Activated B cell treated with CpG ODN at 0.5 μM for 24 hours (primary cell): Measurements from ENCODE around the gene TCF4. TPM values are rescaled to one million over a fixed set of nuclear protein-coding genes. Genes with fewer than 3 reads are reported as not detected.
A peak's percentile ranks its signal among the peaks of the same experiment; 100 is the strongest.

Source experiments
- ATAC-seq: fragments of 200-7000 bp; cut with Tn5 transposase; one replicate; pipeline ENCODE4 v1.10.0; 2021; ENCODE audit warnings: low read depth, mild to moderate bottlenecking, moderate library complexity
- CTCF ChIA-PET: fragments of 350-600 bp; sonication (Branson Sonifier 250); formaldehyde crosslinking; loops from one replicate; lab custom pipeline; 2021; ENCODE audit warnings: antibody characterized with exemption; lab: Charles Lee
- POLR2A ChIA-PET: fragments of 350-600 bp; sonication (Branson Sonifier 250); formaldehyde crosslinking; loops from one replicate; lab custom pipeline; 2021; ENCODE audit warnings: antibody characterized with exemption; lab: Charles Lee
- DNase-seq: peaks from one replicate; pipeline ENCODE4 v3.0.0; 2022
- H3K27ac Mint-ChIP-seq: one replicate; pipeline ENCODE4 v1.8.0; 2020; ENCODE audit warnings: mixed read lengths
- H3K27me3 Mint-ChIP-seq: one replicate; pipeline ENCODE4 v1.8.0; 2021; ENCODE audit warnings: mixed read lengths
- H3K36me3 Mint-ChIP-seq: one replicate; pipeline ENCODE4 v1.8.0; 2021; ENCODE audit warnings: low read depth, mixed read lengths
- H3K4me1 Mint-ChIP-seq: one replicate; pipeline ENCODE4 v1.8.0; 2021; ENCODE audit warnings: mixed read lengths
- H3K4me3 Mint-ChIP-seq: one replicate; pipeline ENCODE4 v1.8.0; 2020; ENCODE audit warnings: mild to moderate bottlenecking, mixed read lengths
- H3K9me3 Mint-ChIP-seq: one replicate; pipeline ENCODE4 v1.8.0; 2020; ENCODE audit warnings: mixed read lengths
- intact Hi-C: fragments of 100-400 bp; cut with micrococcal nuclease; formaldehyde crosslinking; loops from one replicate; pipeline ENCODE4 v1.15.1; 2024
- total RNA-seq: library from RNA; stranded (reverse); gene quantifications from 2 replicates; pipeline ENCODE4 v1.2.3, GENCODE V29; 2022
- TF ChIP-seq, protein P1 (sequence below): fragments of 200-600 bp; IDR thresholded peaks from one replicate; pipeline ENCODE4 v1.8.0; 2022; ENCODE audit warnings: antibody characterized with exemption, mild to moderate bottlenecking

Gene TCF4
- total RNA-seq, 1 donor from 2014 or later = 270 TPM

DNA sequence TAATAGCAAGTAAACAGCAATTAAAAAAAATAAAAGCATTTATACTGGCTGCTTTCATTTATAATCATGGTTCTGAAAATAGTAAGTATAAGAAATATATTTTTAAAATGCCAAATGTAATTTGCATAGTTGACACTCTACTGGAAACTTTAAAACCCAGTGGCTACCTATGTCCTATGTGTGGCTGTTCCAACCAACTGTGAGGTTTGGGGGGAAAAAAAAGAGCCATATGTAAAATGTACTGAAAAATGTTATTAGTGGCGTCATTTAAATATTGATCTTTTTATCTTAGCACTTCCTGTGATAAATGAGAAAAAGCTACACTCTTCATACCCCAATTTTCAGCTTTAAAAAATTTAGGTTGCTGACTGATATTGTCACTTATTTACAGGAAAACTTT, 270.7 kb downstream of the TCF4 start:
- TF ChIP-seq, protein P1, sequence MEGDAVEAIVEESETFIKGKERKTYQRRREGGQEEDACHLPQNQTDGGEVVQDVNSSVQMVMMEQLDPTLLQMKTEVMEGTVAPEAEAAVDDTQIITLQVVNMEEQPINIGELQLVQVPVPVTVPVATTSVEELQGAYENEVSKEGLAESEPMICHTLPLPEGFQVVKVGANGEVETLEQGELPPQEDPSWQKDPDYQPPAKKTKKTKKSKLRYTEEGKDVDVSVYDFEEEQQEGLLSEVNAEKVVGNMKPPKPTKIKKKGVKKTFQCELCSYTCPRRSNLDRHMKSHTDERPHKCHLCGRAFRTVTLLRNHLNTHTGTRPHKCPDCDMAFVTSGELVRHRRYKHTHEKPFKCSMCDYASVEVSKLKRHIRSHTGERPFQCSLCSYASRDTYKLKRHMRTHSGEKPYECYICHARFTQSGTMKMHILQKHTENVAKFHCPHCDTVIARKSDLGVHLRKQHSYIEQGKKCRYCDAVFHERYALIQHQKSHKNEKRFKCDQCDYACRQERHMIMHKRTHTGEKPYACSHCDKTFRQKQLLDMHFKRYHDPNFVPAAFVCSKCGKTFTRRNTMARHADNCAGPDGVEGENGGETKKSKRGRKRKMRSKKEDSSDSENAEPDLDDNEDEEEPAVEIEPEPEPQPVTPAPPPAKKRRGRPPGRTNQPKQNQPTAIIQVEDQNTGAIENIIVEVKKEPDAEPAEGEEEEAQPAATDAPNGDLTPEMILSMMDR = no peak
- CTCF ChIA-PET = interaction anchor here (1.3 to 1.8 kb wide), 4 partner anchors 9 to 99 kb away, joined by 4 to 9 read pairs (median 5); no protein-coding TSS in a partner anchor
- H3K4me3 Mint-ChIP-seq = peak overlapping the region; percentile 90
- POLR2A ChIA-PET = interaction anchor here (0.7 to 2.5 kb wide), 9 partner anchors 9 to 247 kb away, joined by 3 to 13 read pairs (median 6); no protein-coding TSS in a partner anchor
- intact Hi-C loops = no loop called here
- H3K9me3 Mint-ChIP-seq = no peaks in the 10 kb centered on the region
- ATAC-seq (no peak), DNase-seq (no peak)
- H3K27me3 Mint-ChIP-seq = no peaks in the 10 kb centered on the region
- peaks cover 45% of the 10 kb centered on the region for H3K36me3 Mint-ChIP-seq
- peak overlapping the region; percentile 92 for H3K27ac Mint-ChIP-seq
- peaks cover 72% of the 10 kb centered on the region for H3K4me1 Mint-ChIP-seq

DNA sequence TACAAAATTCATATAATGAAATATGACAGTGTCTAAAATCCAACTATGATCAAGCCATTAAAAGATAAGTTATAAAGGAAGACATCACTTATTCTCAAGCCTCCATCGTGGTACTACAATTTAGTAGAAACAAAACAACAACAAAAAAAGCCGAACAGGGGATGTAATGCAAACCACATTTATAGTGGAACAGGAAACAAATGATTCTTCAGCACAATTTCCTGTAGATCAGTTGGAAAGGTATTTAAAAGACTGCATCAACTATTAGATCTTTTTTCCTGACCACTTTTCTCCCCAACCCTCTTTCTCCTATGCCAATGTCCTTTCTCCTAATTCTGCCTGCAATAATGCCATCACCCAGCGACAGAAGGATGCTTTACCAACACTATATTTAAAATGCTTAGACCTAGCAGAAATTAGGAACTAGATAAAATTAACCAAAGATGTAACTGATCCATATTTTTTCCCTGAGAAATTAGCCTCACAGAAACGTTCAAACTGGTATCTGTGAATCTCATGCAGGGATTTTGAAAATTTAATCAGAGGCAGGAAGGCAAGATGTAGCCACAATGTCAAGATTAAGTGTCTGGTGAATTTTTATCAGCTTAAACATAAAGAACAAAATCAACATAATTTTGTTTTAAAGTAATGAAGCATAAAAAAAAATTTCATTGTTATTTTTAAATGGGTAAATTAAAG, 271.4 kb downstream of the TCF4 start:
- TF ChIP-seq, protein P1 = no peak
- H3K9me3 Mint-ChIP-seq = no peaks in the 10 kb centered on the region
- intact Hi-C loops = no loop called here
- peak overlapping the region; percentile 75 for H3K27ac Mint-ChIP-seq
- peaks cover 47% of the 10 kb centered on the region for H3K36me3 Mint-ChIP-seq
- ATAC-seq = no peak
- H3K4me3 Mint-ChIP-seq = peak overlapping the region; percentile 57
- CTCF ChIA-PET = interaction anchor here (1.3 to 1.8 kb wide), 2 partner anchors 8 to 82 kb away, joined by 4 to 9 read pairs; no protein-coding TSS in a partner anchor
- peaks cover 79% of the 10 kb centered on the region for H3K4me1 Mint-ChIP-seq
- no peaks in the 10 kb centered on the region for H3K27me3 Mint-ChIP-seq
- no peak for DNase-seq
- POLR2A ChIA-PET = interaction anchor here (1.1 to 2.5 kb wide), 6 partner anchors 8 to 246 kb away, joined by 3 to 13 read pairs (median 8); no protein-coding TSS in a partner anchor

DNA sequence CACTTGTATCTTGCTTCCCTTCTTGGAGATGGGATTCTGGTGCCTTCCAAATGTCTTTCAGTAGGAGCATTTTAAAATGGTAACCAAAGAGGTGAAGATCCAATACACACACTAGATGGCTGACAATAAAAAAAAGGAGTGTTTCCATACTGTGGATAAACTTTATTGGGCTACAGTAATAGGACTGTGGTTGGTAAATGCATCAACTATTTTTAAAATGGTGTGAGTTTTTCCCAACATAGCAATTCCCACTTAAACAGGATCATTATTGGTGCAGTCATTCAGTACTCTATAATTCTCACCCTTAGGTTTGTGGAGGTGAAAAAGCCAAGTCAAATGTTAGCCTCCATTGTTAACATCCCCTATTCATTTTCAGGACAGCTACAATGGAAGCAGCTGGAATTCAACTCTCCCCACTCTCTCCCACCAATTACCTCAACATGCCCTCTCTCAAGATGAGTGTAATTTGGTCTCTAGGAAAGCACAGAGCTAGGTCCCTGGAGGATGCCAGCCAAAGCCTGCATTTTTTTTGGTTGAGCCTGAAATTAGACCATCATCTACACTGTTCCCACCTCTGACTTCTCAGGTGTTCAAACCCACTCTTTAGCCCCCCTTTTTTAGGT, 273.3 kb downstream of the TCF4 start:
- H3K9me3 Mint-ChIP-seq = no peaks in the 10 kb centered on the region
- intact Hi-C loops = loop anchor here (1.0 kb wide), 1 partner anchor 8 kb away; no protein-coding TSS in a partner anchor
- ChIA-PET CTCF (no interaction called here), POLR2A (interaction anchor here (0.5 to 1.6 kb wide), 6 partner anchors 7 to 175 kb away, joined by 3 to 13 read pairs (median 4); no protein-coding TSS in a partner anchor)
- H3K4me1 Mint-ChIP-seq = peaks cover 94% of the 10 kb centered on the region
- H3K27ac Mint-ChIP-seq = peak overlapping the region; percentile 43
- ATAC-seq (no peak), DNase-seq (no peak)
- peaks cover 50% of the 10 kb centered on the region for H3K36me3 Mint-ChIP-seq
- peak overlapping the region; percentile 25 for H3K4me3 Mint-ChIP-seq
- TF ChIP-seq, protein P1 = no peak
- no peaks in the 10 kb centered on the region for H3K27me3 Mint-ChIP-seq

DNA sequence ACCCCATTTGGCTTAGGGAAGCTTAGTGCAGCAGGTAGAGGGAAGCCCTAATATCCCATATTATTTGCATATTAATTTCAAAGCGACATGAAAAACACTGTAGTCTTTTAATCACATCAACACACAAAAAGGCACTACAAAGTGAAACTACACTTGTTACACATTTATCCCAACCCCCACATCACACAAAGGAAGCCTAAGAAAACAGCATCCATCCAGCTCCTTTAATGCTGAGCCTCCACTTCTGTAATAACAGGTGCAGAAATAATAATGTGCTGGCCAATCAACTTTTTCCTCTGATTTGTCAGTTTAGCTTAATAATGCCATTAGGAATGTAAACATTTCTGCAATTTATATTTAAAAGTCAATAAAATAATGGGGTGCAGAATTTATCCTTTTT, 274.0 kb downstream of the TCF4 start:
- TF ChIP-seq, protein P1 = no peak
- Mint-ChIP-seq H3K27ac (peak overlapping the region; percentile 53), H3K4me3 (peak overlapping the region; percentile 42), H3K9me3 (no peaks in the 10 kb centered on the region), H3K36me3 (peaks cover 46% of the 10 kb centered on the region), H3K27me3 (no peaks in the 10 kb centered on the region), H3K4me1 (peaks cover 94% of the 10 kb centered on the region)
- ChIA-PET CTCF (no interaction called here), POLR2A (interaction anchor here (0.6 to 1.6 kb wide), 2 partner anchors 8 to 46 kb away, joined by 6 to 7 read pairs; no protein-coding TSS in a partner anchor)
- intact Hi-C loops = loop anchor here (1.0 kb wide), 1 partner anchor 8 kb away; no protein-coding TSS in a partner anchor
- no peak for ATAC-seq
- DNase-seq = no peak

DNA sequence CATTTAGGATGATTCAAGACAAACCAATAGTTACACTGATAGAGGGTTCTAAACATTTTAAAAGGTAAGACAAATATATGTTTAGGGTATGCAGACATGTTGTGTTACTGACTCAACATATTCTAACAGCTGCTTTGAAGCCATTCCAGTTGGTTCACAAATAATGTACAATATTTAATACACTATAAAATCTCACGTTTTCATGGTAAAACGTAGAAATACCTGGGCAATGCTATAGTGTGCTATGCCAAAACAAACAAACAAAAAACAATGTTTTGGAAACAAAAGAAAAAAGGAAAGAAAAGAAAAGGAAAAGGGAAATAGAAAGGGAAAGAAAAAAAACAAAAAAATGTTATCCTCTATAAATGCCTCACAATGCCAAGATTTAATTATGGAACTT, 277.1 kb downstream of the TCF4 start:
- no peaks in the 10 kb centered on the region for H3K27me3 Mint-ChIP-seq
- ChIA-PET POLR2A (interaction anchor here (2.8 kb wide), 1 partner anchor 11 kb away, joined by 13 read pairs; no protein-coding TSS in a partner anchor), CTCF (no interaction called here)
- peaks cover 53% of the 10 kb centered on the region for H3K36me3 Mint-ChIP-seq
- DNase-seq = no peak
- peak overlapping the region; percentile 68 for H3K27ac Mint-ChIP-seq
- H3K4me1 Mint-ChIP-seq = peaks cover 95% of the 10 kb centered on the region
- intact Hi-C loops = no loop called here
- no peaks in the 10 kb centered on the region for H3K9me3 Mint-ChIP-seq
- H3K4me3 Mint-ChIP-seq = no peak overlapping the region
- no peak for ATAC-seq
- TF ChIP-seq, protein P1 = no peak
